H1 (cell line): ENCODE data around the gene CD200. TPM values are rescaled to one million over a fixed set of nuclear protein-coding genes. Genes with fewer than 3 reads are reported as not detected.

Experiments used
- EP300 ChIP-seq, 2 experiments: IDR thresholded peaks; 1 replicate in 1 of 2; 2 replicates in 1 of 2; pipeline ENCODE4 v1.6.1; 2011 to 2012; ENCODE audit warnings: low read depth in 2 of 2, low read length in 2 of 2, mild to moderate bottlenecking in 2 of 2, borderline replicate concordance in 1 of 2, inconsistent platforms in 1 of 2, moderate library complexity in 1 of 2
- SP4 ChIP-seq: IDR thresholded peaks from 2 replicates; pipeline ENCODE4 v1.6.1; 2012; ENCODE audit warnings: low read length, inconsistent platforms
- polyA plus RNA-seq, 7 experiments: library from polyadenylated mRNA; depleted of rRNA in 3 of 7; stranded (reverse) in 5 of 7; unstranded in 2 of 7; fragments of >200 nt in 5 of 7; fragments of 200-250 nt in 2 of 7; gene quantifications; 1 replicate in 5 of 7; 2 replicates in 1 of 7; 4 replicates in 1 of 7; pipeline versions ENCODE4 v1.2.1 to v1.2.3, GENCODE V29; 2011 to 2013; ENCODE audit warnings: missing spikeins in 2 of 7, mixed read lengths in 2 of 7
- total RNA-seq: library from RNA; stranded (reverse); fragmentation: NEBNext Ultra II Directional; extraction: Animal tissue kit (Norgen Biotek cat#: 25700); gene quantifications from 2 replicates; pipeline ENCODE4 v1.2.1, GENCODE V29; 2021

The CD200 gene
- total and polyA plus RNA-seq, 2 of the 8 experiments (the other 6 are each of a cell fraction or from before 2014, with no cell fraction given), result 45.8 to 50.2 TPM

DNA sequence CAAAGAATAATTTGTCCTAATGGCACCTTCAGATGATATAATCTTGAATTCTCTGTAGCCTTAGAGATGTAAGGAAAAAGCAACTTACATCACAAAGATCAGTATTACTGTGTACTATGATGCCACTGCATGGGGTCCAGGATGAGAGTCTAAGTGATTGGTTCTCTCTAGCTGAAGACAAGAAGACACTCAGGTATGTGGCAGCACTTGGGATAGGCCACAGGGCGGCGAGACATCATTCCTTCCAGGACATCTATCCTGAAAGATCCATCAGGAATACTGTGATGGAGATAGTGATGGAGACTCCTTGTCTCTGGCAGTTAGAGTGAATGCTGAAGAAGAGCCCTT, 2.5 kb downstream of the CD200 start (continued):
- TF ChIP-seq EP300 (IDR thresholded peaks at IDR 0.05; ENCODE audit: borderline replicate concordance in 1 of 2, low read depth in 2 of 2, low read length in 2 of 2) (no peak), SP4 (no peak)
